DND-41 (cell line): Measurements from ENCODE around the gene SUN1.

Experiments
- ATAC-seq: fragments of 200-7000 bp; cut with Tn5 transposase; 3 replicates; pipeline ENCODE4 v1.9.1; 2021; ENCODE audit warnings: low read depth; ENCODE audit not compliant: insufficient read depth
- DNase-seq: peaks from one replicate; pipeline ENCODE4 v3.0.0-alpha.2; 2020
- H2AFZ ChIP-seq: 2 replicates; pipeline ENCODE4 v1.6.0; 2012; ENCODE audit warnings: low read depth, low read length
- H3K27ac ChIP-seq: 2 replicates; pipeline ENCODE4 v1.5.1; 2012; ENCODE audit warnings: low read length, inconsistent platforms
- H3K27me3 ChIP-seq: fragments of 200-600 bp; sonication (generic); 2 replicates; pipeline ENCODE4 v1.6.0; 2012; ENCODE audit warnings: low read length, mild to moderate bottlenecking, inconsistent platforms; ENCODE audit not compliant: insufficient read depth, poor library complexity
- H3K36me3 ChIP-seq: 2 replicates; pipeline ENCODE4 v1.5.1; 2012; ENCODE audit warnings: low read length, inconsistent platforms; ENCODE audit not compliant: insufficient read depth
- H3K4me1 ChIP-seq: 2 replicates; pipeline ENCODE4 v1.5.1; 2012; ENCODE audit warnings: mild to moderate bottlenecking, low read length; ENCODE audit not compliant: insufficient read depth
- H3K4me2 ChIP-seq: 2 replicates; pipeline ENCODE4 v1.6.0; 2012; ENCODE audit warnings: mild to moderate bottlenecking, moderate library complexity, low read length, inconsistent platforms; ENCODE audit not compliant: insufficient read depth
- H3K4me3 ChIP-seq, 2 experiments: fragments of 200-600 bp in 1 of 2; shearing (Covaris generic) in 1 of 2; 2 replicates each; pipeline ENCODE4 v1.5.1; 2012 to 2016; ENCODE audit warnings: inconsistent platforms in 2 of 2, low read length in 2 of 2, mild to moderate bottlenecking in 2 of 2, low read depth in 1 of 2, moderate library complexity in 1 of 2
- H3K79me2 ChIP-seq: 2 replicates; pipeline ENCODE4 v1.6.0; 2012; ENCODE audit warnings: low read length, inconsistent platforms; ENCODE audit not compliant: insufficient read depth
- H3K9ac ChIP-seq: 2 replicates; pipeline ENCODE4 v1.6.0; 2012; ENCODE audit warnings: low read depth, mild to moderate bottlenecking, inconsistent platforms, low read length, moderate library complexity
- H3K9me3 ChIP-seq: 2 replicates; pipeline ENCODE4 v1.5.1; 2012; ENCODE audit warnings: low read length, moderate library complexity, mild to moderate bottlenecking, inconsistent platforms; ENCODE audit not compliant: insufficient read depth, severe bottlenecking
- H4K20me1 ChIP-seq: 2 replicates; pipeline ENCODE4 v1.6.0; 2012; ENCODE audit warnings: low read length; ENCODE audit not compliant: insufficient read depth
- EZH2 ChIP-seq: IDR thresholded peaks from 3 replicates; pipeline ENCODE4 v1.6.1; 2012; ENCODE audit warnings: borderline replicate concordance, low read depth, mild to moderate bottlenecking, moderate library complexity, low read length, inconsistent platforms; ENCODE audit not compliant: severe bottlenecking
- TF ChIP-seq, protein P1 (sequence below): IDR thresholded peaks from 2 replicates; pipeline ENCODE4 v1.5.1; 2012; ENCODE audit warnings: borderline replicate concordance, low read length, moderate library complexity, mild to moderate bottlenecking; ENCODE audit not compliant: poor library complexity, severe bottlenecking; ENCODE audit errors: extremely low read depth

The SUN1 gene

DNA sequence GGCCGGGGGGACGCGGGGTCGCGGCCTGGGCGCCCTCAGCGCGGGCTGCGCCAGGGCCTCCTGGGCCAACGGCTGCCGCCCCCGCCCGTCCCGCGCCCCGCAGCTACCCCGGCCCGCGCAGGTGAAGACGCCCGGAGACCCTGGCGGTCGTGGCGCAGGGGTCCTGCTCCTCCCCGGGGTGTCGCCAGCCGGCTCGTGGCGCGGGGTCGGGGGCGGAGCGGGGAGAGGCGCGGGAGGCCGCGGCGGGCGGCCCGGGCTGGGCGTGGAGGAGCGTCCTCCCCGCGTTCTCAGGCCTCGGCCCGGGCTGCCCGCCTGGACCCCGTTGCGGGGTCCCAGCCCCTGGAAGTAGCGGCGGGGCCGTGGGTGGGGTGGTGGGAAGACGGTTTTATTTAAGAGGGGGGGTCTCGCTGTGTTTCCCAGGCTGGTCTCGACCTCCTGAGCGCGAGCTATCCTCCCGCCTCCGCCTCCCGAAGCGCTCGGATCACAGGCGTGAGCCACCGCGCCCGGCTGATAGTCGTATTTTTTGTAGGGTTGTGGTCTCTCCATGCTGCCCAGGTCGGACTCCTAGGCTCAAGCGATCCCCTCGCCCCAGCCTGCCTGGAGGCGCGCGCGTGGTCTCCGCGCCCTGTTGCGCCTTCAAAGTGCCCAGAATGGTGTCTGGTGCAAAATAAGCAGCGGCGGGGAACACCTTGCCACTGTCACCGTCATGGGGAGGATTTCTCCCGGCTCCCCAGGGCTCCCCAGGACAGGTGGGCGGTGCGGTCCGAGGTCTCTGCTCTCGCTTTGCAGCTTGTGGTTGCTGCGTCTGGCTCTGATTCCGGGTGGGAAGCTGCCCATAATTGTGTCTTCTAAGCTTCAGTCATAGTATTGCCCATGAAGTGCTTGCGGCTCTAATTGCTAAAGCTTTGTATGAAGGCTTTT lies 15.3 kb upstream of the SUN1 start:
- TF ChIP-seq, protein P1, sequence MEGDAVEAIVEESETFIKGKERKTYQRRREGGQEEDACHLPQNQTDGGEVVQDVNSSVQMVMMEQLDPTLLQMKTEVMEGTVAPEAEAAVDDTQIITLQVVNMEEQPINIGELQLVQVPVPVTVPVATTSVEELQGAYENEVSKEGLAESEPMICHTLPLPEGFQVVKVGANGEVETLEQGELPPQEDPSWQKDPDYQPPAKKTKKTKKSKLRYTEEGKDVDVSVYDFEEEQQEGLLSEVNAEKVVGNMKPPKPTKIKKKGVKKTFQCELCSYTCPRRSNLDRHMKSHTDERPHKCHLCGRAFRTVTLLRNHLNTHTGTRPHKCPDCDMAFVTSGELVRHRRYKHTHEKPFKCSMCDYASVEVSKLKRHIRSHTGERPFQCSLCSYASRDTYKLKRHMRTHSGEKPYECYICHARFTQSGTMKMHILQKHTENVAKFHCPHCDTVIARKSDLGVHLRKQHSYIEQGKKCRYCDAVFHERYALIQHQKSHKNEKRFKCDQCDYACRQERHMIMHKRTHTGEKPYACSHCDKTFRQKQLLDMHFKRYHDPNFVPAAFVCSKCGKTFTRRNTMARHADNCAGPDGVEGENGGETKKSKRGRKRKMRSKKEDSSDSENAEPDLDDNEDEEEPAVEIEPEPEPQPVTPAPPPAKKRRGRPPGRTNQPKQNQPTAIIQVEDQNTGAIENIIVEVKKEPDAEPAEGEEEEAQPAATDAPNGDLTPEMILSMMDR: no peak
- peak; percentile 31 for TF ChIP-seq EZH2
- Histone ChIP-seq H3K27ac (peak overlapping the region; percentile 67), H3K79me2 (peaks cover 54% of the 10 kb centered on the region), H3K4me1 (peaks cover 44% of the 10 kb centered on the region), H3K4me3 (peak overlapping the region; percentile 88 to 95), H3K9me3 (no peaks in the 10 kb centered on the region), H3K9ac (peak overlapping the region; percentile 75), H3K27me3 (peaks cover 3% of the 10 kb centered on the region), H3K4me2 (peak overlapping the region; percentile 91), H3K36me3 (no peaks in the 10 kb centered on the region), H4K20me1 (peaks cover 57% of the 10 kb centered on the region), H2AFZ (peak overlapping the region; percentile 65)
- ATAC-seq (peak; percentile 6), DNase-seq (peak; percentile 55)

DNA sequence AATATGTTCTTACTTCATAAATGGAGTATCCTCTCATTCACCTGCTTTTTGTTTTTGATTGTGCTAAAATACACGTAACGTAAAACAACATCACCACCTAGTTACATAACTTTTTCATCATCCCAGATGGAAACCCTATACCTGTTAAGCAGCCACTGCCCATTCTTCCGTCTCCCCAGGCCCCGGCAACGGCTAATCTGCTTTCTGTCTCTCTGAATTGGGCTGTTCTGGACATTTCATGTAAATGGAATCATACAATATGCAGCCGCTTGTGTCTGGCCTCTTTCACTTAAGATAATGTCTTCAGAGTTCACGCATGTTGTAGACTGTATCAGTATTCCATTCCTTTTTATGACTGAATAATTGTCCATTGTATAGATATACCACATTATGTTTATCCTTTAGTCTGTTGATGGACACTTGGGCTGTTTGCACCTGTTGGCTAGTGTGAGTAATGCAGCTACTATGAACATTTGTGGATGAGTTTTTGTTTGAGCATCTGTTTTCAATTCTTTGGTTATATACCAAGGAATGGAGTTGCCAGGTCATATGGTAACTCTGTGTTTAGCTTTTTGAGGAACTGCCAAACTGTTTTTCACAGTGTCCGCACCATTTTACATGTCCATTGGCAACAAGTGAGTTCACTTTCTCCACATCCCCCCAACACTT lies 14.1 kb upstream of the SUN1 start:
- Histone ChIP-seq H2AFZ (no peak overlapping the region), H3K79me2 (peaks cover 65% of the 10 kb centered on the region), H3K4me2 (peak overlapping the region; percentile 91), H3K9me3 (no peaks in the 10 kb centered on the region), H3K4me3 (peak overlapping the region; percentile 88 to 95; a peak in 2 of 4 replicates), H3K4me1 (peaks cover 32% of the 10 kb centered on the region), H3K27ac (no peak overlapping the region), H3K27me3 (peaks cover 3% of the 10 kb centered on the region), H4K20me1 (peaks cover 67% of the 10 kb centered on the region), H3K36me3 (0 out of 2 replicates have a peak, but pooled peaks cover 4% of the 10 kb centered on the region), H3K9ac (peak overlapping the region; percentile 75; the same call in 1 of the 2 replicates)
- ATAC-seq (no peak), DNase-seq (no peak)
- TF ChIP-seq, protein P1: peak; percentile 54
- no peak for TF ChIP-seq EZH2

DNA sequence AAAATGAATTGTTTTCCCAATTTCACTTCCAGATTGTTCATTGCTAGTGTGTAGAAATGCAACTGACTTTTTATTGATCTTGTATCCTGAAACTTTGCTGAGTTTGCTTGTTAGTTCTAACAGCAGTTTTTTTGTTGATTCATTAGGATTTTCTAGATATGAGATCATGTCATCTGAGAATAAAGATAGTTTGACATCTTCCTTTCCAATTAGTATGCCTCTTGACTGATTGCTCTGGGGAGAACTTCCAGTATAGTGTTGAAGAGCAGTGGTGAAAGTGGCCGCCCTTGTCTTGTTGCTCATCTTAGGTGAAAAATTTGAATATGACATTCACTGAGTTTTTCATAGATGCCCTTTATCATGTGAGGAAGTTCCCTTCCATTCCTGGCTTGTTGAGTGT lies 11.9 kb upstream of the SUN1 start:
- Histone ChIP-seq H3K4me2 (no peak overlapping the region), H3K9ac (no peak overlapping the region), H3K27me3 (no peaks in the 10 kb centered on the region), H3K4me1 (peaks cover 22% of the 10 kb centered on the region), H2AFZ (no peak overlapping the region), H3K9me3 (no peaks in the 10 kb centered on the region), H3K27ac (no peak overlapping the region), H4K20me1 (peaks cover 74% of the 10 kb centered on the region), H3K36me3 (0 out of 2 replicates have a peak, but pooled peaks cover 8% of the 10 kb centered on the region), H3K79me2 (peaks cover 85% of the 10 kb centered on the region), H3K4me3 (no peak overlapping the region)
- TF ChIP-seq, protein P1: no peak
- no peak for TF ChIP-seq EZH2
- no peak for DNase-seq
- no peak for ATAC-seq
